Dedifferentiated amniotic fluid mesenchymal stem cell (primary cell): ENCODE data around the gene TTLL4.
A peak's percentile ranks its signal among the peaks of the same experiment; 100 is the strongest.
"Not testable (repeated sequence)": the region's sequence is repeated elsewhere in the genome, so short reads cannot be mapped to it uniquely, and the experiment has no call there.

Experiments used
- DNase-seq: peaks from one replicate; pipeline ENCODE4 v3.0.0-alpha.2; 2016; ENCODE audit errors: extremely low spot score

The TTLL4 gene

DNA sequence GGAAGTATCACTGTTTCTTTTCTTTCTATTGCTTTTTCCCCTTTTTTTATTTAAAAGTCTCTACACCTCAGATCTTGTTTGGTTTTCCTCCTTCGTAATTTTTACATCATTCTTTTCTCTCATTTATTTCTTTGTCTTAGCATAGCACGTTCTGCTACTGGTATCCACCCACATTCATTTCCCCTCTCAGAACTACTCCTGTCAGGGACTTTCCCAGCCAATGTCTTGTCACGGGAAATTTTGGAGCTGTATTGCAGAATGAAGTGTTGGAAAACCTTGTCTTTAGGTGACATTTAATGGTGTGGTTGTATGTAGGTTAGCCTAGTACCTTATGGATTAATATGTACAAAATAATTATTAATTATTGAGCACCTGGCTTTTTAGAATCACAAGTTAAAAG, 34.0 kb downstream of the TTLL4 start:
- no peak for DNase-seq

DNA sequence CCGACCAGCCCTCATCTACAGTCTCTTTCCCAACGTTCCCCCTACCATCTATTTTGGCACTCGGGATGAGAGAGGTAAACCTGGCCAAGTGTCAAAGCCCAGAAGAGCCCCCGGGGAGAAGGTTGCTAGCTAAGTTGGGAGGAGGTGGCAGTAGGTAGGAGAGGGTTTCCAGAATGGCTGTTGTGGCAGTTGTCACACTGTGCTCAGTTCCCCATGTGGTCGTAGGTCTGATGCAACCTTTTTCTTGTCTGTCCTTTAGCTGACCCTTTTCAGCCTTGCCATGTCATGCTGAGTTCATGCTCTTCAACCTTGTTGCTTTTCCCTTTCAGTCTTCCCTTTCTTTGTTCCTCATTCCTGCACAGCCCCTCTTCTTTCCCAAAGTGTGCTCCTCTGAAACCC, 34.5 kb downstream of the TTLL4 start:
- DNase-seq, result no peak

DNA sequence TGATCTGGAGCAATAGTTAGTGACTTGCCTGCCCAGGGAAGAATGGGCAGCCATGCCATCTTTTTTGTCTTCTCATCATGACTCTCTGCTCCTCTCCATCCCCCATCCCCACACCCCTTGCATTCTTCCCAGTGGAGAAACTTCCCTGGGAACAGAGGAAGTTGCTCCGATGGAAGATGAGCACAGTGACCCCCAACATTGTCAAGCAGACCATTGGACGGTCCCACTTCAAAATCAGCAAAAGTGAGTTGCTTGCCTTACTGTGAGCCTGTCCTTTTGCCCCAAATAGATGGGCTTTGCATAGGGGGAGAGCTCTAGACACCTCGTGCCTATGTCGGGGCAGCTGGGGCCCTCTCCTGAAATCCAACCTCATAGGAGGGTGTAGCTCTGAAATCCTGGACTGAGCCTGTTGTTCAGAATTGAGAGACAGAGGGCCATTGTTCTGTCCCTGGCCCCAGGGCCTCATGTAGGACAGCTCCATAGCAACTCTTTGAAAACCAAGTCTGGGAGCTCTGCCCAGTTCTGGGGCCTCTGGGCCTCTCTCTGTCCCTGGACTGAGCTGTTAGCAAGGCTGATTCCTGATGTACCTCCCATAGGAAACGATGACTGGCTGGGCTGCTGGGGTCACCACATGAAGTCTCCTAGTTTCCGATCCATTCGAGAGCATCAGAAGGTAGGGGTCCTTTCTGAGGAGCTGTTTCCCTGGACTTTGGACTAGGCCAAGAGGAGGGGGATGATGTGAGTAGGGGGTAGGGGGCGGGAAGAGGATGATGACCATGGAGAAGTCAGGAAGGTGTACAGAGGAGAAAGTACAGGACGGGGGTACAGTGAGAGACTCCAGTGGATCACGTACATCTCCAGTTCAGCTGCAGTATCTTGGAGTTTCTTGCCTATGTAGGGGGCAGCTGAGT, 35.2 kb downstream of the TTLL4 start:
- peak; percentile 28 for DNase-seq

DNA sequence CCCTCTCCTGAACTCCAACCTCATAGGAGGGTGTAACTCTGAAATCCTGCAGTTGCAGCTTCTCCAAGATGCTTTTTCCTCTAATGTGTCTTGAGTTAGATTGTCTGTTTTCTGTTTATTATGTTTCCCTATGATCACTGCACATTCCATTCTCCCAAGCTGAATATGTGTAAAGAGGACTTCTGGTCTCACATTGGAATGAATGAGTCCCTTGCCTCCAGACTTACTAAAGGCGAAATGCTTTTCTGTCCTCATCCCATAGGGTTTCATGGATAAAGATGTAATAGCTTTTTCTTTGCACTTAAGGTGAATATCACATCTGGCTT, 35.8 kb downstream of the TTLL4 start:
- no peak for DNase-seq

DNA sequence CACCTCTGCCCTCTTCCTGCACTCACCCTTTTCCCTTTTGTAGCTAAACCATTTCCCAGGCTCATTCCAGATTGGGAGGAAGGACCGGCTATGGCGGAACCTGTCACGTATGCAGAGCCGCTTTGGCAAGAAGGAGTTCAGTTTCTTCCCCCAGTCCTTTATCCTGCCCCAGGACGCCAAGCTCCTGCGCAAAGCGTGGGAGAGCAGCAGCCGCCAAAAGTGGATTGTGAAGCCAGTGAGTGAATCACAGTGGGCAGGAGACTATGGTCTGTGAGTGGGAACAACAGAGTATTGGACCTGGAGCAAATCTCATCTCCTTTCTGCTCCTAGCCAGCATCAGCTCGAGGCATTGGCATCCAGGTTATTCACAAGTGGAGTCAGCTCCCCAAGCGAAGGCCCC, 36.3 kb downstream of the TTLL4 start:
- DNase-seq, result no peak

DNA sequence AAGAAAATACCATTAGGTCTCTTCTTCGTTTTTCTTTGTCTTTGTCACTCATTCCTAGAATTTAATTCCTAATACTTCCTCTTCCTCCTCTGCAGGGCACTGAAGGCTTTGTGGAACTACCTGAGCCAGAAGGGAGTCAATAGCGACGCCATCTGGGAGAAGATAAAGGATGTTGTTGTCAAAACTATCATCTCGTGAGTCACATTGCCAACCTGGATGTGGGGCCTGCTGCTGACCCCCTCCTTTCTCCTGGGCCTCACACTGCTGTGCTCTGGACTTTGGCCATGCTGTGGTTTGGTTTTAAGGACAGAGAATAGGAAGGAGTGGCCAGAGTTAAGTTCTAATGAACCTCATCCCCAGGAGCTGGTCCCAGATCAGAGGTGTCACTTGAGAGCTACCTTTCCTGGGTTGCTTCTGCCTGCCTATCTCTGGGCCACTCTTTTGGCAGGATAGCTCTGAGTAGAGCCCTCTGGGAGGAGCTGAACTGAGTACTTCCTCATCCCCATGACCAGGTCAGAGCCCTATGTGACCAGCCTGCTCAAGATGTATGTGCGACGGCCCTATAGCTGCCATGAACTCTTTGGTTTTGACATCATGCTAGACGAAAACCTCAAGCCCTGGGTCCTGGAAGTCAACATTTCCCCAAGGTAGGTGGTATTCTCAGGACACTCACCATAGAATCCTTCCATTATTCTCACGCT, 38.3 kb downstream of the TTLL4 start:
- DNase-seq, result no peak

DNA sequence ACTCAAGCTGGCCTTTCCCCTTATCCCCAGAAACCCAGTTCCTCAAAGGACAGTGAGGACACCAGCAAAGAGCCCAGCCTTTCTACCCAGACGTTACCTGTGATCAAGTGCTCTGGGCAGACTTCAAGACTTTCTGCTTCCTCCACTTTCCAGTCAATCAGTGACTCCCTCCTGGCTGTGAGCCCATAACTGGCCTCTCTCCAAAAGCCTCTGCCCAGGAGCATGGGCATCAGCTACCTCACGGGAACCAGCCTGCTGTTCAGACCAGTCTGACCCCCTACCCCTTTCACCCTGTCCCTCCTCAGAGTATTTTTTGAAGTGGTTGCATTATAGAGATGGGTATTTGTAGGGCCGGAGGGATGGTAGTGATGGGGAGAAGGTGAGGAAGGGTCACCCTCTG, 43.6 kb downstream of the TTLL4 start:
- no peak for DNase-seq

DNA sequence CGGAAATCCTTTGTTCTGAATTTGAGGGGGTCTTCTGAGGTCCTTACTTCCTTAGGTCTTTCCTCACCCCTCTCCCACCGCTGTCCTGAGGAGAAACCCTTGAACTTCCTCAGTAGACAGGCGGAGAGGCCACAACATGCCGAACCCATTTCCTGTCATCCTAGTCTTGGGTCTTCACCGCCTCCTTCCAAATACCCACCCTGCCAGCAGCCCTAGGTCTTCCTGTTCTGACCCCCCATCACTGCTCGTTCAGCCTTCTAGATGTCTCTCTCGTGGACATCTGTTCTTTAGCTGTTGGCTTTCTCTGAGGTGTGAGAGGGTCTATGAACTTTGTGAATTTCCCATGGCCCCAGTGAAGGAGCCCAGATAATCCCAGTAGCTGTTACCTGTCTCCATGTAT, 44.1 kb downstream of the TTLL4 start:
- DNase-seq, result no peak

DNA sequence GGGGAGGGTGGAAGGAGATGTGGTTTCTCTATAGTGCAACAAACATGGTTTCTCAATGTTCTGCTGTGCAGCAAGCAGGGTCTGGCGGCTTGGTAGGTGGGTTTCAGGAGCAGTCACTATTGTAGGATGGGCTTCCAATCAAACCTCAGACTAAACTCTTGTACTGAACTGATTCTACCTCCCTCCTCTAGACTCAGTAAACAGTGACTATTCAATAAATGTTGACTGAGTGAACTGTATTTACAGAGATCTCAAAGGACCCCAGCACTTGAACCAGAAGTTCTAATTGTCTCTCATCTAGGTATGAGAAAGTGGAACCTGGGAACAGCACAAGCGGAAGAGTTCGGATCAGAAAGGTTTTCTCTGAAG, 44.5 kb downstream of the TTLL4 start:
- no peak for DNase-seq

DNA sequence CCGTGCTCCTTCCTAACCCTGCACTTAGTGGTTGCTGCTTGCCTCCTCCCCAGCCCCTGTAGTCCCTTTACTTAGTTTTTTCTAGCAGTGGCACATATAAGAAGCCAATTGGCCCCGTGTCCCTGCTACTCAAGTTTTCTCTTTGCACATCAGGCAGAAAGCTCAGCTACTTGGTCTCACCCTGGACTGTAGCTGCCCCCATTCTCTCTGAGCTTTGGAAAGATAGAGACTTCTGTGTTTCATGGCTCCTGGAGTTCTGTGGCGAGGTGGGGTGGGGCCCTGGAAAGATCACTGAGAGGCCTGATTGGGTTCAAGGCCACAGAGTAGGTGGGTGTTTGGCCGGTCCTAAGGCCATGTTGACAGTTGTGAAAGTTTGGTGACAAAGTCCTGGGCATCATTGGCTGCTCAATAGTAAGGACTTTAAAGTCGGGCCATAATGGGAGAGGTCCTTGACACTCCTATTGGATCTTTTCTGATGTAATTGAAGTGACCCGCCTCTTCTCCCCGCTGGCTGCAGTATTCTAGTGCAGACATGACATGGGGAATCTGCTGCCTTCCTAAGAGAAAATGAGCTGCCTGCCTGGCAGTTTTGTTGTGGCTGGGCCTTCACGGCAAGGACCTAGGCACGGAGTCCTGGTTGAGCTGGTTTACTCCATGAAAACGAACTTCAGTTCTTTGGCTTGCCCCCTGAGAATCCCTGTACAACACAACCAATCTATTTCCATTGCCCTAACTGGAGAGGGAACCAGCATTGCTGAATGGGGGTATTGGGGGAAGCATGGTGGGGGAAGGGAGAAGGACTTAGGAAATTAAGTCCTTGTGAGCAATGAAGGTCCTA, 45.2 kb downstream of the TTLL4 start:
- DNase-seq, result no peak

DNA sequence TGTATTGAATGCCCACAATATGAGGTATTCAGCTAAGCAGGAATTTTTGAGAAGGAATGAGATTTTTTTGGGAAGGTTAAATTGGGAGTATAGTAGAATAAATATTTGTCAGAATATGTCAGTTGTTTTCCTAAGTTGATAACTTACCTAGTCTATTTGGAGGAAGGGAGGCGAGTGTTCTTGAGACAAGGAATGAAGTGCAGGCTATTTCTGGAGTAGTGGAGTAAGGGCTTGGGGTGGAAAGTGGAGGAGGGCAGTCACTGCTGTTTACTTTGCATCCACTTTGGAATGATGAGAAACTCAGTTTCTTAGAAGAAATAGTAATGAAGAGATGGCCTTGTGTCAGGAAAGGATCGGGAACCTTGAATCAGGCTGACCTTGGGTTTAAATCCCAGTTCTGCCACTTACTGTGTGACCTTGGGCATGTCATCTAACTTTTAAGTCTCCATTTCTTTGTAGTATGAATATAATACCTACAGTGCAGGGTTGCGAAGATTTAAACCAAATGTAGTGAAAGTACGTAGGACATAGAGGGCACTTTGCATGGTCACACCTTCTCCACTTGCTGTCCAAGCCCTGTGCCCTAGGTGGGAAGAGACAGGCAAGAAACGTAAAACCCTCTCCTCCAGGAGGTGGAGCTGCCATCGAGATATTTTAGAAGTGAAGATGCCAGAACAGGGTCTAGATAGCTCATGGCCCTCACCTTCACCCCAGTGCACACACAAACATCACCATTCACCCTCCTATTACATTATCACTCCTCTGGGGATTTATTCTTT, 46.2 kb downstream of the TTLL4 start:
- no peak for DNase-seq

DNA sequence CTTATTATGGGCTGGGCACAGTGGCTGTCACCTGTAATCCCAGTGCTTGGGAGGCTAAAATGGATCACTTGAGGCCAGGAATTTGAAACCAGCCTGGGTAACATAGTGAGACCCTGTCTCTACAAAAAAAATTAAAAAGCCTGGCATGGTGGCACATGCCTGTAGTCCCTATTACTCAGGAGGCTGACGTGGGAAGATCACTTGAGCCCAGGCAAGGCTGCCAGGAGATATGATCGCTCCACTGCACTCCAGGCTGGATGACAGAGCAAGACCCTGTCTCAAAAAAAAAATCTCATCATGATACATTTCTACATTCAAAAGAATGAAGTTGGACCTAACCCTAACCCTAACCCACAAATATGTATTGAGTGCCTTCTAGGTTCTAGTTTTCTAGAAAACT, 51.2 kb downstream of the TTLL4 start:
- DNase-seq, result no peak

DNA sequence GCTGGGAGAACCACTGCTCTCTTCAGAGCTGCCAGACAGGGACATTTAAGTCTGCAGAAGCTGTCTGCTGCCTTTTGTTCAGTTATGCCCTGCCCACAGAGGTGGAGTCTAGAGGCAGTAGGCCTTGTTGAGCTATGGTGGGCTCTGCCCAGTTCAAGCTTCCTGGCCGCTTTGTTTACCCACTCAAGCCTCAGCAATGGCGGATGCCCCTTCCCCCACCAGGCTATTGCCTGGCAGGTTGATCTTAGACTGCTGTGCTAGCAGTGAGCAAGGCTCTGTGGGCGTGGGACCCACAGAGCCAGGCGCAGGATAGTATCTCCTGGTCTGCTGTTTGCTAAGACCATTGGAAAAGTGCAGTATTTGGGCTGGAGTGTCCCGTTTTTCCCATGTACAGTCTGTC, 62.1 kb downstream of the TTLL4 start:
- not testable (repeated sequence) for DNase-seq

DNA sequence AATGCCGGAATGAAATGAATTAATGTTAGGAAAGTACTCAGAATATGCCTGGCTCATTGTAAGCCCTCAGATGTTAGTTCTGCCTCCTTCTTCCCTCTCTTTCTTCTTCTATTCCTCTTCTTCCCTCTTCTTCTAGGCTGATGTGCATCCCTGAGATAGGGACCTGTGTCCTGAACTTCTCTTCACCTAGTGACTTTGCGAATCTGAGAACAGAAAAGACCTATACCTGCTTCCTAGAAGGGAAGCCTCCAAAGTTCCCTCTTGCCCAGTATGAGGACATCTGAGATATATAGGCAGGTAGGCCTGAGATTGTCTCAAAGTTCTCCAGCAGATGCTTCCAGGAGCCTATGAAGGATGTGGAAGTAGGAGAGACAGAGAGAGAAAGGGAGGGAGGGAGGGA, 63.2 kb downstream of the TTLL4 start:
- DNase-seq, result no peak

DNA sequence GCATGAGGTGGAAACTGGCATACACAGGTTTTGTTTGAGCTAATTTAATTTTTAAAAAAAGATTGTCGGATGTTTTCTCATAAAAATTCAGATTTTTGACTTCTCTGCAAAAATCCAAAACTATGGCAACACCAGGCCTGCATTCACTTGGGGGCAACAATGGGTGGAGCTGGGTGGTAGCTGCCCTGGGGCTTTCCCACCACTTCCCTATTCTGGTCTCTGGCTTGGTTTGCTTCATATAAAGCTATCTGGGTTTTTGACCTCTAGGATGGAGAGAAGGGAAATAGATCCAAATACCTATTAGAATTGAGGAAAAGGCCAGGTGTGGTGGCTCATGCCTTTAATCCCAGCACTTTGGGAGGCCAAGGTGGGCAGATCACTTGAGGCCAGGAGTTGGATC, 65.9 kb downstream of the TTLL4 start:
- DNase-seq, result no peak

DNA sequence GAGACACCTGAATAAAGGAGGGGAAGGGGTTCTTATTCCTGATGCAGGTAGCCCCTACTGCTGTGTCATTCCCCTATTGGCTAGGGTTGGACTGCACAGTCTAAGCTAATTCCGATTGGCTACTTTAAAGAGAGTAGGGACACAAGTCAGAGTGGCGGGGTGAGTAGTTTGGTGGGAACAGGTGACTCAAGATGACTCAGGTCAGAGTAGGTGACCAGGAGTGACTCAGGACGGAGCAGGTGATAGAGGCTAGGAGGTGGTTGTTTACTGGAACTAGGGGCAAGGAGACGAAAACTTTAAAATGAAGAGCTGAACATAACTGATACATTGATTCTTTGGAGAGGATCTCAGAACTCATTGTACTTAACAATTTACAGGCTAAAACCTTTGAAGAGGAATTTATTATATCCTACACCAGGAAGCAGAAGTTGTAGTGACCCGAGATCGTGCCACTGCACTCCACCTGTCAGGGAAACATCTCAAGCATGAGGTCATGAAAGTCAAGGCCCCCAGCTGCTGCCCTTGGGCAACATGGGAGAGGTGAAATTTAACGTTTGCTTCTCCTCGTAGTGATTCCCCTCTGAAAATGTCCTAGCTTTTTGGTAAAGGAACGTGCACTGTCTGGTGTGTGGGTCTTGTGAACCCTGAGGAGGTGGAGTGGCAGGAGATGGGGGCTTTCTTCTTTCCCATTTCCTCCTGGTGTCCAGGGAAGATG, 66.8 kb downstream of the TTLL4 start:
- DNase-seq, result no peak

DNA sequence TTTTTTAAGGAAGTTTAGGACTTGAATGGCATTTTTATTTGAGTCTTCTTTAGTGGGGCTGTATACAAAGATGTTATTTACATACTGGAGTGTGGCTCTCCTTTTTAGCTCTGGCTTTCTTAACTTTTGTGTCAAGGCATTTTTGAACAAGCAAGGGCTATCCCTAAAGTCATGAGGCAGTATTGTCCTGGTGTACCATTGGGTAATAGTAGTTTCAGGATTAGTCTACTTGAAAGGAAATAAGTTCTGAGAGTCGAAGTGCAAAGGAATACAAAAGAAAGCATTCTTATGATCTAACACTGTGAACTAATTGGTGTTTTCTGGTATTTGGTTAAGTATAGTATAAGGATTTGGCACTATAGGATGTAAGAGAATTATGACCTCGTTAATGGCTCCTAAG, 69.4 kb downstream of the TTLL4 start:
- DNase-seq, result no peak

DNA sequence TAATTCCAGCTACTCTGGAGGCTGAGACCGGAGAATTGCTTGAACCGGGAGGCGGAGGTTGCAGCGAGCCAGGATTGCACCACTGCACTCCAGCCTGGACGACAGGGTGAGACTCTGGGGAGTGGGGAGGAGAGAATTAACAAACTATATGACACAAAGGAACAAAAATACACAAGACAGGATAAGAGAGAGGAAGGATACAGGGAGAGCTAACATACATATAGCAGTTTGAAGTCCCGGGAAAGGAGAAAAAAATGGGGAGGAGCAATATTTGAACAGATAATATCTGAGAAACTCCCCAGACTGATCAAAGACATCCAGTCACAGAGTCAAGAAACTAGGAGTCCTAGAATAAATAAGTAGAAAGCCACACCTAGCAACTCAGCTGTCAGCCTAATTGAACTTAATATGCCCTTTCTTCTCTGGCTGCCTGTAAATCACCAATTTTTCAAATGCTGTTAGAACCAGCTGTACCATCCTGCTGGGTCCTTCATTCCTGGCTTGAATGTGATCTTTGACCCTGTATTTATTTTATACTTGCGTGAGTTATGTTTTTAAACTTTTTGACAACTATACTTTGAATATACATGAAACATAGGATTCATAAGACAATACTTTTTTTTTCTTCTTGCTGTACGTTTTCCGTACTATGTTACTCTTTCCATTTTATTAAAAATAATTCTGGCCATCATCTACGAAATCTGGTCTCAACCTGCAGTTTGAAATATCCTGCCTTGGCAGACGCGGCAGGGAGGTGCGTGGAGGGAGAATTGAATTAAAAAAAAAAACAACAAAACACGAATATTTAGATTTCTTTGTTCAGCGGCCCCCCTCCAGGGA, 70.4 kb downstream of the TTLL4 start:
- no peak for DNase-seq

DNA sequence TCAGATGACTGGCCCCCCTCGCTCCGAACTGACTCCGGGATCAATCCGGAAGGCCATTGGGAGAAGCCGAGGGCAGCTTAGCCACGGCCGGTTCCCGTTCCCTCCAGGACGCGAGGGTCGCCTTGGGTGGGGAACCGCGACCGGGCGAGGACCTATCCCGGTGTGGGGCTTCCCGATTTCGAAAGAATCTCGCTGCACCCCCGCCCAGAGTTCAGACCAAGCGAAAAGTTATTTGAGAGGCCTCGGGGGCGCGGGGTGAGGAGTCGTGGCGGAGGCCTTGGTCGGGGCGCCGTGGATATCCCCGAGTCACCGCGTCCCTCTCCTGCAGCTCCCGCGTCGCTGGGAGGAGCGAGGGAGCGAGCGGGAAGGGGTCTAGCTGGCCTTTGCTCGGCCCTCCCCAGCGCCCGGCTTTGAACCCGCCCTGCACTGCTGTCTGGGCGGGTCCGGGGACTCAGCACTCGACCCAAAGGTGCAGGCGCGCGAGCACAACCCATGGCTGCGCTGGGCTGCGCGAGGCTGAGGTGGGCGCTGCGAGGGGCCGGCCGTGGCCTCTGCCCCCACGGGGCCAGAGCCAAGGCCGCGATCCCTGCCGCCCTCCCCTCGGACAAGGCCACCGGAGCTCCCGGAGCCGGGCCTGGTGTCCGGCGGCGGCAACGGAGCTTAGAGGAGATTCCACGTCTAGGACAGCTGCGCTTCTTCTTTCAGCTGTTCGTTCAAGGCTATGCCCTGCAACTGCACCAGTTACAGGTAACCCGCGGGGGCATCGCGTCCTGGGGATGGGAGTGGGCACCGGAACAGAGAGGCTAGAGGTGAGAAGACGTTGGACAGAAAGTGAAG, 71.3 kb downstream of the TTLL4 start, which contains the start of gene CYP27A1:
Gene CYP27A1 (plus strand): TSS at position 457 of the 837 bp plus-strand sequence. CDS start 36 bp downstream, at position 493.
- no peak for DNase-seq
